GM19467 (cell line): ENCODE measurements around the gene ZNF808.
"Not testable (repeated sequence)": the region's sequence is repeated elsewhere in the genome, so short reads cannot be mapped to it uniquely, and the experiment has no call there.

Experiments used
- ATAC-seq: cut with Tn5 transposase; IDR thresholded peaks from one replicate; pipeline ENCODE4 v1.9.1; 2021; ENCODE audit warnings: mild to moderate bottlenecking, moderate library complexity; ENCODE audit not compliant: unreplicated experiment

The ZNF808 gene

GRCh38 chr19:52527134-52527955, at the start of gene ZNF808:
TSS of gene ZNF808 (plus strand) at chr19:52527668. CDS start at chr19:52543285, 15,617 bp downstream.
- ATAC-seq: peak; percentile 80

GRCh38 chr19:52484111-52484743, 43.2 kb upstream of the ZNF808 start:
- ATAC-seq: not testable (repeated sequence)

- not testable (repeated sequence) for ATAC-seq
These were observed 42.4 kb upstream of the ZNF808 start for GRCh38 chr19:52485064-52485463.

GRCh38 chr19:52485561-52486240, 41.8 kb upstream of the ZNF808 start:
- not testable (repeated sequence) for ATAC-seq

- ATAC-seq: no peak
These were observed 35.1 kb upstream of the ZNF808 start for GRCh38 chr19:52492201-52492993.

- ATAC-seq: no peak
These were observed 34.4 kb upstream of the ZNF808 start for GRCh38 chr19:52492994-52493470.

GRCh38 chr19:52494518-52494917, 33.0 kb upstream of the ZNF808 start:
- ATAC-seq: no peak

GRCh38 chr19:52498571-52498970, 28.9 kb upstream of the ZNF808 start:
- no peak for ATAC-seq

GRCh38 chr19:52500474-52500873, 27.0 kb upstream of the ZNF808 start:
- not testable (repeated sequence) for ATAC-seq

- not testable (repeated sequence) for ATAC-seq
These were observed 26.5 kb upstream of the ZNF808 start for GRCh38 chr19:52500991-52501390.

- no peak for ATAC-seq
These were observed 20.2 kb upstream of the ZNF808 start for GRCh38 chr19:52507266-52507665.

GRCh38 chr19:52516191-52516590, 11.3 kb upstream of the ZNF808 start:
- ATAC-seq: no peak

- no peak for ATAC-seq
These were observed 8.8 kb upstream of the ZNF808 start for GRCh38 chr19:52518646-52519045.

GRCh38 chr19:52519175-52519574, 8.3 kb upstream of the ZNF808 start:
- ATAC-seq: not testable (repeated sequence)

GRCh38 chr19:52520013-52520412, 7.5 kb upstream of the ZNF808 start:
- no peak for ATAC-seq

GRCh38 chr19:52522551-52522950, 4.9 kb upstream of the ZNF808 start:
- no peak for ATAC-seq

- no peak for ATAC-seq
These were observed 3.4 kb upstream of the ZNF808 start for GRCh38 chr19:52524086-52524485.

GRCh38 chr19:52527956-52528351, 486 bp downstream of the ZNF808 start:
- ATAC-seq: no peak

- ATAC-seq: no peak
These were observed 5.0 kb downstream of the ZNF808 start for GRCh38 chr19:52532480-52532879.

- ATAC-seq: no peak
These were observed 6.4 kb downstream of the ZNF808 start for GRCh38 chr19:52533901-52534300.

GRCh38 chr19:52535385-52535770, 7.9 kb downstream of the ZNF808 start:
- not testable (repeated sequence) for ATAC-seq
